Measurements from ENCODE around the gene IGSF21.
"Not testable (repeated sequence)": the region's sequence is repeated elsewhere in the genome, so short reads cannot be mapped to it uniquely, and the experiment has no call there.

The IGSF21 gene

GRCh38 chr1:18340787-18341186, 233.2 kb downstream of the IGSF21 start:
- no peak for DNase-seq

GRCh38 chr1:18341291-18342069, 233.9 kb downstream of the IGSF21 start:
- DNase-seq = no peak

- DNase-seq = no peak
Observed at GRCh38 chr1:18342744-18343143, 235.1 kb downstream of the IGSF21 start.

- no peak for DNase-seq
Observed at GRCh38 chr1:18343581-18343980, 236.0 kb downstream of the IGSF21 start.

GRCh38 chr1:18344755-18345154, 237.2 kb downstream of the IGSF21 start:
- DNase-seq = no peak

- no peak for DNase-seq
Observed at GRCh38 chr1:18347559-18347958, 240.0 kb downstream of the IGSF21 start.

- DNase-seq = no peak
Observed at GRCh38 chr1:18348354-18348753, 240.8 kb downstream of the IGSF21 start.

GRCh38 chr1:18350747-18351146, 243.1 kb downstream of the IGSF21 start:
- no peak for DNase-seq

GRCh38 chr1:18351735-18352134, 244.1 kb downstream of the IGSF21 start:
- no peak for DNase-seq

- DNase-seq = no peak
Observed at GRCh38 chr1:18352636-18353265, 245.2 kb downstream of the IGSF21 start.

GRCh38 chr1:18353528-18353927, 245.9 kb downstream of the IGSF21 start:
- no peak for DNase-seq

- DNase-seq = no peak
Observed at GRCh38 chr1:18353992-18354391, 246.4 kb downstream of the IGSF21 start.

GRCh38 chr1:18354612-18355011, 247.0 kb downstream of the IGSF21 start:
- DNase-seq = no peak

- DNase-seq = no peak
Observed at GRCh38 chr1:18357622-18358230, 250.1 kb downstream of the IGSF21 start.

GRCh38 chr1:18358600-18358999, 251.0 kb downstream of the IGSF21 start:
- DNase-seq = no peak

GRCh38 chr1:18360251-18360650, 252.7 kb downstream of the IGSF21 start:
- DNase-seq = no peak

GRCh38 chr1:18362150-18362549, 254.6 kb downstream of the IGSF21 start:
- DNase-seq = no peak

- no peak for DNase-seq
Observed at GRCh38 chr1:18363436-18363835, 255.8 kb downstream of the IGSF21 start.

- no peak for DNase-seq
Observed at GRCh38 chr1:18365099-18365705, 257.6 kb downstream of the IGSF21 start.

- not testable (repeated sequence) for DNase-seq
Observed at GRCh38 chr1:18372505-18372904, 264.9 kb downstream of the IGSF21 start.

- DNase-seq = no peak
Observed at GRCh38 chr1:18373151-18373550, 265.6 kb downstream of the IGSF21 start.

- DNase-seq = peak in 1 of 2 donors; percentile 15
Observed at GRCh38 chr1:18373882-18374493, 266.4 kb downstream of the IGSF21 start.

GRCh38 chr1:18376661-18377060, 269.1 kb downstream of the IGSF21 start:
- DNase-seq = no peak
